SK-N-SH treated with all-trans-retinoic acid at 6 μM for 48 hours (cell line): Measurements from ENCODE around the gene LSMEM2.

Experiments
- ATAC-seq: fragments of 200-7000 bp; cut with Tn5 transposase; 3 replicates; pipeline ENCODE4 v1.9.1; 2020; ENCODE audit warnings: mild to moderate bottlenecking, moderate library complexity
- ARNTL ChIP-seq: fragments of 450-650 bp; formaldehyde crosslinking; IDR thresholded peaks from 2 replicates; pipeline ENCODE4 v1.5.0; 2020; ENCODE audit warnings: low read depth, mild to moderate bottlenecking, moderate library complexity, borderline replicate concordance
- BACH2 ChIP-seq: fragments of 250-450 bp; sonication (Bioruptor Pico); IDR thresholded peaks from 2 replicates; pipeline ENCODE4 v1.9.0; 2021; ENCODE audit warnings: mild to moderate bottlenecking, borderline replicate concordance
- CREB5 ChIP-seq: fragments of 250-450 bp; sonication (Bioruptor Pico); IDR thresholded peaks from 2 replicates; pipeline ENCODE4 v1.5.1; 2020; ENCODE audit warnings: low read depth, mild to moderate bottlenecking, moderate library complexity
- CSDC2 ChIP-seq: fragments of 250-450 bp; sonication (Bioruptor Pico); IDR thresholded peaks from 2 replicates; pipeline ENCODE4 v1.5.0; 2020; ENCODE audit warnings: mild to moderate bottlenecking, moderate library complexity
- CSRNP3 ChIP-seq: fragments of 250-450 bp; sonication (Bioruptor Pico); IDR thresholded peaks from 2 replicates; pipeline ENCODE4 v1.5.1; 2021; ENCODE audit warnings: mild to moderate bottlenecking, moderate library complexity
- ESRRG ChIP-seq: fragments of 250-450 bp; sonication (Bioruptor Pico); IDR thresholded peaks from 2 replicates; pipeline ENCODE4 v1.6.1; 2021; ENCODE audit warnings: mild to moderate bottlenecking
- GLIS3 ChIP-seq: fragments of 250-450 bp; sonication (Bioruptor Pico); IDR thresholded peaks from 2 replicates; pipeline ENCODE4 v1.5.0; 2020; ENCODE audit warnings: mild to moderate bottlenecking, moderate library complexity
- OSR1 ChIP-seq: fragments of 250-450 bp; sonication (Bioruptor Pico); IDR thresholded peaks from 2 replicates; pipeline ENCODE4 v1.8.0; 2022; ENCODE audit warnings: moderate library complexity, mild to moderate bottlenecking, inconsistent platforms
- PATZ1 ChIP-seq: fragments of 250-450 bp; sonication (Bioruptor Pico); IDR thresholded peaks from 2 replicates; pipeline ENCODE4 v1.8.0; 2020; ENCODE audit warnings: mild to moderate bottlenecking, moderate library complexity, borderline replicate concordance
- POU6F1 ChIP-seq: fragments of 250-450 bp; sonication (Bioruptor Pico); IDR thresholded peaks from 2 replicates; pipeline ENCODE4 v1.8.0; 2021; ENCODE audit warnings: low read depth, mild to moderate bottlenecking, moderate library complexity, borderline replicate concordance
- RARB ChIP-seq: fragments of 250-450 bp; sonication (Bioruptor Pico); IDR thresholded peaks from 2 replicates; pipeline ENCODE4 v1.8.0; 2021; ENCODE audit warnings: mild to moderate bottlenecking, moderate library complexity
- TCF4 ChIP-seq: fragments of 250-450 bp; sonication (Bioruptor Pico); IDR thresholded peaks from 2 replicates; pipeline ENCODE4 v1.8.0; 2021; ENCODE audit warnings: mild to moderate bottlenecking, moderate library complexity, borderline replicate concordance
- TSHZ2 ChIP-seq: fragments of 250-450 bp; sonication (Bioruptor Pico); IDR thresholded peaks from 2 replicates; pipeline ENCODE4 v1.5.0; 2020; ENCODE audit warnings: mild to moderate bottlenecking, moderate library complexity
- ZC3H10 ChIP-seq: fragments of 250-450 bp; sonication (Bioruptor Pico); IDR thresholded peaks from 2 replicates; pipeline ENCODE4 v1.5.1; 2021; ENCODE audit warnings: mild to moderate bottlenecking, moderate library complexity
- ZFP3 ChIP-seq: fragments of 250-450 bp; sonication (Bioruptor Pico); IDR thresholded peaks from 2 replicates; pipeline ENCODE4 v1.5.0; 2020; ENCODE audit warnings: mild to moderate bottlenecking, moderate library complexity
- ZFP30 ChIP-seq: fragments of 450-650 bp; formaldehyde crosslinking; IDR thresholded peaks from 2 replicates; pipeline ENCODE4 v1.5.0; 2022; ENCODE audit warnings: mild to moderate bottlenecking, moderate library complexity
- ZNF8 ChIP-seq: fragments of 450-650 bp; formaldehyde crosslinking; IDR thresholded peaks from 2 replicates; pipeline ENCODE4 v1.5.0; 2020; ENCODE audit warnings: mild to moderate bottlenecking, moderate library complexity

Gene LSMEM2

GRCh38 chr3:50336452-50337174 lies 57.7 kb downstream of the LSMEM2 start:
- peak; percentile 11 for ATAC-seq

GRCh38 chr3:50337175-50337861 lies 58.4 kb downstream of the LSMEM2 start:
- no peak for TF ChIP-seq RARB (CRISPR knock-in tag)
- no peak for TF ChIP-seq PATZ1 (CRISPR knock-in tag)
- TF ChIP-seq CREB5 (CRISPR knock-in tag) = no peak
- TF ChIP-seq ZC3H10 (CRISPR knock-in tag) = no peak
- TF ChIP-seq POU6F1 (CRISPR knock-in tag) = no peak
- no peak for TF ChIP-seq ZFP30 (CRISPR knock-in tag)
- TF ChIP-seq BACH2 (CRISPR knock-in tag) = no peak
- peak; percentile 93 for ATAC-seq

More at GRCh38 chr3:50336452-50337174, 57.7 kb downstream of the LSMEM2 start:
- TF ChIP-seq ZFP30 (CRISPR knock-in tag) (no peak), CSDC2 (CRISPR knock-in tag) (no peak), ZC3H10 (CRISPR knock-in tag) (no peak), ARNTL (CRISPR knock-in tag) (no peak), CSRNP3 (no peak), ZNF8 (CRISPR knock-in tag) (no peak), GLIS3 (CRISPR knock-in tag) (no peak), RARB (CRISPR knock-in tag) (no peak), TCF4 (CRISPR knock-in tag) (no peak), BACH2 (CRISPR knock-in tag) (no peak), ZFP3 (CRISPR knock-in tag) (no peak), OSR1 (no peak), PATZ1 (CRISPR knock-in tag) (no peak), TSHZ2 (CRISPR knock-in tag) (no peak), CREB5 (CRISPR knock-in tag) (no peak), ESRRG (CRISPR knock-in tag) (no peak)
